CD4-positive, alpha-beta T cell treated with Interleukin-17A for 1 hour (primary cell): Measurements from ENCODE around the gene UVSSA.
"Not testable (repeated sequence)": the region's sequence is repeated elsewhere in the genome, so short reads cannot be mapped to it uniquely, and the experiment has no call there.

Source experiments
- DNase-seq: peaks from one replicate; pipeline ENCODE4 v3.0.0-alpha.2; 2020

Gene UVSSA

DNA sequence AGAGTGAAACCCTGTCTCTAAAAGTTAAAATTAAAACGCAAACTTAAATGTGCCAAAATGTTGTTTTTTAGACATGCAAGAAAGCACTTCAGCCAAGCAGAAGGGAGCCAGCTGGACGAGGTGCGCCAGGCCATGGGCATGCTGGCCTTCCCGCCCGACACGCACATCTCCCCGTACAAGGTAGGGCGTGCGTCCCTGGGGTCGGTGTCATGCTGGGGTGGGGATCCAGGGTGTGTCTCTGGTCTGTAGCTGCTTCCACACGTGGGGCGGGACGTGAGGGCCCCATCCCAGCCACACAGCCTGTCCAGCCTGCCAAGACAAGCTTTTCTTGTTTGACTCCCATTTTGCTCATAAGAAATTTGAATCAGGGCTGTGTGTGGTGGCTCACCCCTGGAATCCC is 14.3 kb upstream of the UVSSA start:
- no peak for DNase-seq

DNA sequence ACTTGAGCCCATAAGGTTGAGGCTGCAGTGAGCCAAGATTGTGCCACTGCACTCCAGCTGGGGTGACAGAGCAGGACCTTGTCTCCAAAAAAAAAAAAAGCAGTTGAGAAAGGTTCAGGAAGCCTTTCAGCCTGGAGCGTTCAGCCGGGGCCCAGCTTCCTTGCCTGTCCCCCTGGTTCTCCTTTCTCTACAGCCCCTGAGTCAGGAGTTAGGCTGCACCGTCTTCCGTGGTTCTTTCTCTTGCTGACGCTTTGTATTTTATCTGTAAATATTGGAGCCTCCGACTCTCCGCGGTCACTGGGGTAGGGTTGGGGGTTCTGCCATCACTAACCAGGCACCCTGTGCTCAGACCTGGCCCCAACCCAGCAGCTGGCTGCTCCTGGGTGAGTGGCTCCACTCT is 13.8 kb upstream of the UVSSA start:
- no peak for DNase-seq

DNA sequence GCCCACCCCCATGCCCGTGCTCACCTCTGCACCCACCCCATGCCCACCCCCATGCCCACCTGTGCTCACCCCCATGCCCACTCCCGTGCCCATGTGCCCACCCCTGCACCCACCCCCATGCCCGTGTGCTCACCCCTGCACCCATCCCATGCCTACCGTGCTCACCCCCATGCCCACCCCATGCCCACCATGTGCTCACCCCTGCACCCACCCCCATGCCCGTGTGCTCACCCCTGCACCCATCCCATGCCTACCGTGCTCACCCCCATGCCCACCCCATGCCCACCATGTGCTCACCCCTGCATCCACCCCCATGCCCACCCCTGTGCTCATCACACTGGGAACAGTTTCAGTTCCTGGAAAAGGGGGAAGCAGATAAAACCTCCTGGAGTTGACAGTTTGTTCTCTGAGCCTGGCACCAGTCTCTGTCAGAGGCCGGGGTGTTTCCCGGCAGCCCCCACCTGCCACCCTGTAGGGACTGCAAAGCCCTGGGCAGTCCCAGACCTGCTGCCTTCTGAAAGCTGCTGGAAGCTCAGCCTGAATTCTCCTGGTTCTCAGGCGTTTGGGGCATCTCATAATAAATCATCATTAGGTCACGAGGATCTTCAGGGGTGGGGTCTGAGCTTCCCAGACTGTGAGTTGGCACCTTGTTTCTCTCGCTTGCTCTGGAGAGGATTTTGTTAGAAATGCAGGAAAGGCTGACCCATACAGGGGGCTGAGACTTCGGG is 13.0 kb upstream of the UVSSA start:
- DNase-seq = not testable (repeated sequence)

DNA sequence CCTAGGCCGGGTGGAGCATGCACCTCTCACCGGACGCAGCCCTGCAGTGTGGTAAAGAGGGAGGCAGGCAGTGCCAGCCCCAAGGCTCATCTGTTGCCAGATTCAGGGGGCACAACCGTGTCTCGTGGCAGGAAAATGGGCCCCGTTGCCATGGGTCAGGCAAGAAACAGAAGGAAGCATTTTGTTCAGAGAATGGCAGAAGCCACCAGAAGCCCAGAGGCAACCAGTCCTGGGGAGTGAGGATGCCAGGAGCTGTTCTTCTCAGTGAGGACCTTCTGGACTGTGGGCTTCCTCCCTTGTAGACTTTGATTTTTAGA is 12.5 kb upstream of the UVSSA start:
- DNase-seq = no peak

DNA sequence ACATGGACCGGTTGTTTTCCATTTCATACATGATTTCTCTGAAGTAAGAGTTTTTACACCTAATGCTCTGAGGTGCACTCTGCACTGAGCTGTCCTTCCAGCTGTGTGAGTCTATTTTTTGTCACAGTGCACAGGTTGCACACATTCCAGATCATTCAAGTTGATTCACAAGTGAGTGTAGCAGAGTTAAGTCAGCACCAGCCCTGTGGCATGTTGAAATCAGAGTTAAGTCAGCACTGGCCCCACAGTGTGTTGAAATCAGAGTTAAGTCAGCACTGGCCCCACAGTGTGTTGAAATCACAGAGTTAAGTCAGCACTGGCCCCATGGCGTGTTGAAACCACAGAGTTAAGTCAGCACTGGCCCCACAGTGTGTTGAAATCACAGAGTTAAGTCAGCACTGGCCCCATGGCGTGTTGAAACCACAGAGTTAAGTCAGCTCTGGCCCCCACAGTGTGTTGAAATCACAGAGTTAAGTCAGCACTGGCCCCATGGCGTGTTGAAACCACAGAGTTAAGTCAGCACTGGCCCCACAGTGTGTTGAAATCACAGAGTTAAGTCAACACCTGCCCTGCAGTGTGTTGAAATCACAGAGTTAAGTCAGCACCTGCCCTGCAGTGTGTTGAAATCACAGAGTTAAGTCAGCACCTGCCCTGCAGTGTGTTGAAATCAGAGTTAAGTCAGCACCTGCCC is 11.7 kb upstream of the UVSSA start:
- DNase-seq = not testable (repeated sequence)

DNA sequence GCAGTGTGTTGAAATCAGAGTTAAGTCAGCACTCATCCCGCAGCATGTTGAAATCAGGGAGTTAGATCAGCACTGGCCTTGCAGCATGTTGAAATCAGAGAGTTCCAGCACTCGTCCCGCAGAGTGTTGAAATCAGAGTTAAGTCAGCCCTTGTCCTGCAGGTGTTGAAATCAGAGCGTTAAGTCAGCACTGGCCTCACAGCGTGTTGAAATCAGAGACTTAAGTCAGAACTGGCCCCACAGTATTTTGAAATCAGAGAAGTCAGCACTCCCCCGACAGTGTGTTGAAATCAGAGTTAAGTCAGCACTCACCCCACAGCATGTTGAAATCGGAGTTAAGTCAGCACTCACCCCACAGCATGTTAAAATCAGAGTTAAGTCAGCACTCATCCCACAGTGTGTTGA is 10.9 kb upstream of the UVSSA start:
- no peak for DNase-seq

DNA sequence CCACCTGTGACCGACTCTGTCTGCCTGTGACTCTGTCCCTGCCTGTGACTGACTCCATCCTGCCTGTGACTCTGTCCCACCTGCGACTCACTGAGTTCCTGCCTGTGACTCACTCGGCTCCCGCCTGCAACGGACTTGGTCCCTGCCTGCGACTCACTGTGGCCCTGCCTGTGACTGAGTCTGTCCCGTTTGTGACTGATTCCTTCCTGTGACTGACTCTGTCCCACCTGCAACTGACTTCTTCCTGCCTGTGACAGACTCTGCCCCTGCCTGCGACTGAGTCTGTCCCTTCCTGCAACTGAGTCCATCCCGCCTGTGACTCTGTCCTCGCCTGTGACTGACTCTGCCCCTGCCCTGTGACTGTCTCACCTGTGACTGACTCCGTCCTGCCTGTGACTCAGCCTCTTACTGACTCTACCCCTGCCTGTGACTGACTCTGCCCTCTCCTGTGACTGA is 9.6 kb upstream of the UVSSA start:
- DNase-seq = no peak

DNA sequence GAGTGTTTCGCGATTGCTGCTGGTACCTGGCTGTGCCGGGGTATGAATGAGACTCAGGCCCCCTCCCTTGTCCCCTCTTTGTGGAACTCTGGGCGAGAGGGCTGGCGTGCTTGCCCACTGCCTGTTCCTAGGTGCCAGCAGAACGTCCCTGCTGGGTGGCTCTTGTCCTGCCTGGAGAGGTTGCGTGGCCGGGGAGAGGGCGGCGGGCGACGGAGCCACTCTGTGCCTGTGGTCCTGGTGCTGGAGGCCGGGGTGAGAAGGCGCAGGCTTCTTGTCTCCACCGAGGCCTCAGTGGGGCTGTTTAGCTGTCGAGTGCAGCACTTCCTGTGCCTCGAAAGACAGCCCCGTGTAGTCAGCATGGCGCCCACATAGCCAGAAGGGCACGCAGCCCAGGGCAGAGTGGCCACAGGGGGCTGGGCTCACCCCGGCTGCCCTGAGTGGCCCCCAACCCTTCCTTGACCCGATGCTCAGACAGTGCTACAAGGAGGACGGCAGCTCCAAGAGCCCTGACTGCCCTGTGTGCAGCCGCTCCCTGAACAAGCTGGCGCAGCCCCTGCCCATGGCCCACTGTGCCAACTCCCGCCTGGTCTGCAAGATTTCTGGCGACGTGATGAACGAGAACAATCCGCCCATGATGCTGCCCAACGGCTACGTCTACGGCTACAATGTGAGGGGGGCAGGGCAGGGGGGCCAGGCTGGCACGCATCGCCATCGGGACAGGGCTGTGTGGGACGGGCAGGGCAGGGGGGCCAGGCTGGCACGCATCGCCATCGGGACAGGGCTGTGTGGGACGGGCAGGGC is 8.9 kb upstream of the UVSSA start:
- no peak for DNase-seq

DNA sequence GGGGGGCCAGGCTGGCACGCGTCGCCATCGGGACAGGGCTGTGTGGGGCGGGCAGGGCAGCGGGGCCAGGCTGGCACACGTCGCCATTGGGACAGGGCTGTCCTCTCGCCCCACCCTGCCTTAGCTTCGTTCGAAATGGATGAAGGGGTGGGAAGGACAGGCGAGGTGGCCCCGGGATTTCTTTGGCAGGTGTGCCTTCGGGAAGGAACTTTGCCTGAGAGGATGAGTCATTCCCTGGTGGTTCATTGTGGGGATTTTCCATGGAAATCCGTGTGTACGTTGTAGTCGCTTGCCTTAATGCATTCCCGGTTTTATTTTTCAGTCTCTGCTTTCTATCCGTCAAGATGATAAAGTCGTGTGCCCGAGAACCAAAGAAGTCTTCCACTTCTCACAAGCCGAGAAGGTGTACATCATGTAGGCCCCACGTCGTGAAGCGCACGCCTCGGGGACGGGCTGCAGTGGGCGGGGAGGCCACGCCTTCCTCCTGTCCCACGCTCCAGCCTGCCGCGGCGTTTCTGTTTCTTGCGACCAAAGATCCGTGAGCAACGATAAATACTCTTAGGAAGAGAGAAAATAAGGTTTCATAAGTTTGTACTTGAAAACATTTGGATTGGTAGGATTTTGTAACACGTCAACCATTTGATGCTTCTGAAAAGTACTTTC is 8.1 kb upstream of the UVSSA start:
- DNase-seq = no peak

DNA sequence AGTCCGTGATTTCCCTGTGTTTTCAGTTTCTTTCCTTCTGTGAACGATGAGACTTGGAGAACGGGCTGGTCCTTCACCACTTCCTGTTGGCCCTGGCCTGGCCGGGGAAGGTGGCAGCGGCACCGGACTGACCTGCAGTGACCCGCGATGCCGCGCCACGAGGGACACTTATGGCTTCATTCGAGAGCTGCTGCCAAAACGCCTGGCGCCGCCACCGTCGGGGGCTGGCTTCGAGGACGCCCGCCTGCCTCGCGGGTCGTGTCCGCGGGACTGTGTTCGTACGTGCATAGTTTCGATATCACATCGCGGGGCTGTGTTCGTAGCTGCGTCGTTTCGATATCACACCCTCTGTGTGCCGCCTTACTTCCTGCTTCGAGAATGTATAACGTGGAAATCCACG is 7.5 kb upstream of the UVSSA start:
- DNase-seq = no peak

DNA sequence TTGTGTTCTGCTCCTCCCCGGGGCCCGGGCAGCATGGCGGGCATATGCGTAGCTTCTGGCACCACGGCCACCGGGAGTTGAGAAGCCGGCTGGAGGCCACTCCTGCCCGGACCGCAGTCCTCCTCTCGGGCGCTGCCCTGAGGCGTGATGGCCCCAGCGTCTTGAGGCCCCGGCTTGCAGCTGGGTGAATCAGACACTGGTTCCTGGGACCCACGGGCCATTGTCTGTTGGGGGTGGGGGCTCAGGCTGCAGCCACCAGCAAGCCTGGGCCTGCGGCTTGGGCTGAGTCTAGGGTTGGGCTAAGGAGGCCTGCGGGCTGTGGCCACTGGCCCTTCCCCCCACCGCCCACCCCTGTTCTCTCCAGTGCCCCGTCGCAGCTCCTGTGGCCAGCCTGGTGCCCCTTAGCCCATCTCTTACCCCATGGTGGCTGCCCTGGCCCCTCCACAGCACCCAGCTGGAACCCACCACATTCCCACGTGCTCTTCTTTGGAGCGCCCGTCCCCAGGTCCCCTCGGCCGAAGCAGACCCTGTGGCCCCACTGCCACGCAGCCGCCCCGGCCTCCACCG is 6.7 kb upstream of the UVSSA start:
- no peak for DNase-seq

DNA sequence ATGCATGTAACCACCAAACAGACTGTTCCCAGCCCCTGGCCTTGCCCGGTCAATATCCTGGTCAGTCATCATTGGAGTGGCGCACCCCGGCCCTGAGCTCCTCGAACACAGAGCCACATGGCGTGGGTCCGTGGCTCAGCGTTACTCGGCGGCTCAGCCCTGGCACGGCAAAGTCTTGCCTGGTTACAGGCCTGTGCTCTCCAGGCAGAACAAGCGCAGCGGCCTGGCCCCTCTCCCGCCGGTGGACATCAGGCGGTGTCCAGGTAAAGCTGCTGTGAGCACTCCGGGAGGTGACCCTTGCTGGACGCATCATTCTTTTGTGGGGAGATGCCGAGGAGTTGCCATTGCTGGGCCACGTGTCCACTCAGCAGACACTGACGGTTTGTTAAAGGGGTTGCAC is 6.1 kb upstream of the UVSSA start:
- DNase-seq = no peak

DNA sequence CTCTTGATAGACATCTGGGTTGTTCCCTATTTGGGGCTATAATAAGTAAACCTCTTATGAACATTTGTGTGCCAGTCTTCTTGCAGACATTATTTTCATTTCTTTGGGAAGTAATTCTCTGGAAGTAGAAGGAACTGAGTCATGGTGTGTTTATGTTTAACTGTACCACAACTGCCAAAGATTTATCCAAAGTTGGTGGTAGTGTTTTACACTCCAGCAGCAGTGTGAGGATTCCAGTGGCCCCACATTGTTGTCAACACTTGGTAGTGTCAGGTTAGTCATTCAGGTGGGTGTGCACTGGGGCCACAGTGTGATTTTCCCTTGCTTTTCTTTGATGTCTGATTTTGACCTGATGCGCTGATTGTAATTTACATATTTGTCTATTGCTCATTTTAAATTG is 5.0 kb upstream of the UVSSA start:
- DNase-seq = no peak

DNA sequence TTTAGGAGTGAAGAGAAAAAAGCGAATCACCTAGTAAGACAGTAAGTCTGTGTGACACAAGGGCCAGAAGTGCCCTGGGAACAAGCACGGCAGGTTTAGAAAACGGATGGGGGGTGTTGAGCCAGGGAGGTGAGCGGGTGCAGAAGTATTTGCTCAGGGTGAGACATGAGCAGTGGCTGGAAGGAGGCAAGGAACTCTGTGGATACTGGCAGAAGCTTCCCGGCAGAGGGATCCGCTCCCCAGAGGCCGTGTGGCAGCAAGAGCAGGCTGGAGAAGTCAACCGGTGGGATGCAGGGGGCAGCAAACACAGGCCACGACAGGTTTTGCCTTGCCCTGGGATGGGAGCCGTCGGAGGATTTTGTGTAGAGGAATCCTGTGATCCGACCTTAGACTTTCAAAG is 2.3 kb upstream of the UVSSA start:
- DNase-seq = no peak

DNA sequence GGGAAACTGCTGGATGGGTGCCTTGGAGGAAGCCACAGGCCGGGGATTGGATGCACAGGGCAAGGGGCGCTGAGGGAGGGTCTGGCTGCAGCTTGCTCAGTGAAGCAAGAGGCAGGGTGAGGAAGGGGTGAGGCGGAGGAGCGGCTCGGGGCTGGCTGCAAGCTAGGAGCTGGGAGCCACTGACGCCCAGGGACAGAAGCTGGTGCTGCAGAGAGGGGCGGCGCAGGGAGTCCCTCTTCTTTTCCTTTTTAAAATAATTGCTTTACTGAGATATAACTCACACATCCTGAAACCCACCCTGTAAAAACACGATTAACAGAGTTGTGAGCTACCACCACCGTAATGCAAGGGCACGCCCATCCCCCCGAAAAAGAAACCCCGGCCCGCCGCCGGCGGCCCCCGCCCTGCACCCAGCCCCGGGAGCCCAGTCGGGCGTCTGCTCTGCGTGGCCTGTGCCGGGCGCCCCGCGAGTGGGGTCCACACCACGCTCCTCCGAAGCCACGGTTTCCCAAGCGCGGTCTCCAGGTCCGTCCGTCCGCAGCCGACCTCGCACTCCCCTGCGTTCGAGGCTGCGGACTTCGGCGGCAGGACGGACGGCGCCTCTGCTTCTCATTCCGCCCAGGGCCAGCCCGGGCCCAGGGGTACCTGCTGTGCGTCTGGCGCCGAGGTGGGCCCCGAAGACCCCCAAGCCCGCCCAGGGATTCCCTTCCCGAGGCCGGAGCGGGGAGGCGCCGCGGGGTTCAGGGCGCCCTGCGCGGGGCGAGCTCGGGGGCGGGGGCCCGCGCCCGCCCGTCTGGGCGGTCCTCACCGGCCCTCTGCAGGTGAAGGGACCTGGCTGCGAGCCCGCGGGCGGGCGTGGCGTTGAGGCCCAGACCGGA is 866 bp upstream of the UVSSA start:
- DNase-seq = peak; percentile 66

DNA sequence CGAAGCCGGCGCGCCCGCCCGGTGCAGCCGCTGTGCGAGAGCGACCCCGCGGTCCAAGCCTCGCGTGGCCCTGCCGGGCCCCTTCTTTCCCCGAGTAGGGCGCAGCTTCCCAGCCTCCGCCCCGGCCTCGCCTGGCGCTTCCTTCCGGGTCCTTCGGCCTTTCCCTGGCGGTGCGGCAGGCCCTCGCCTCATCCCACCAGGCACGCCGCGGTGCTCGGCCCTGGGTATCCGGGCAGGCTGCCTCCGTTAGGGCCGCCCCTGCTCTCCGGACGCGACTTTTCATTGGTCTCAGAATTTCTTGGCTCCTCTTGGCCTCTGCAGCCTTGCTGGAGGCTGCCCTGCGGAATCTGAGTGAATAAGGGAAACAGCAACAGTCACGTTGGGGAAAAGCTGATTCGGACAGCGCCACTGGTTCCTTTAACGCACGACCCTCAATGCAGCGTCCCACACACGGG is 429 bp downstream of the UVSSA start:
- peak; percentile 51 for DNase-seq

DNA sequence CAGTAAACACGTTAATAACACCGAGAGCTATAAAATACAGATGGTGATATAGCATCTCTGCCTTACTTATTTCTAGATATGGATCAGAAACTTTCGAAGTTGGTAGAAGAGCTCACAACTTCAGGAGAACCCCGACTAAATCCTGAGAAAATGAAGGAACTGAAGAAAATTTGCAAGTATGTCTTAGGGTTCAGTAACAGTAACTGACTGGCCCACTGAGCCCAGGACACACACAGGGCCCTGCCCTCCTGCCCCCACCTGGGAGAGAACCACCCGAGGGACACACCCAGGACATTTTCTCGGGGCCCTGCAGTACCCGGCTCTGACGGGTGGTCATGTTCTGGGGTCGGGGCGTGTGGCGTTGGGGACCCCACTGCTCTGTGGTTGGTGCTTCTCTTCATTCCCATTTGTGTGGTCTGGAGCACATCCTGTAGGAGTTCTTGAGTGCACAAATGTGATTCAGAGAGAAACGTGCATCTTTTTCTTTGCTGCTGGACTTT is 1.1 kb downstream of the UVSSA start:
- DNase-seq = no peak

DNA sequence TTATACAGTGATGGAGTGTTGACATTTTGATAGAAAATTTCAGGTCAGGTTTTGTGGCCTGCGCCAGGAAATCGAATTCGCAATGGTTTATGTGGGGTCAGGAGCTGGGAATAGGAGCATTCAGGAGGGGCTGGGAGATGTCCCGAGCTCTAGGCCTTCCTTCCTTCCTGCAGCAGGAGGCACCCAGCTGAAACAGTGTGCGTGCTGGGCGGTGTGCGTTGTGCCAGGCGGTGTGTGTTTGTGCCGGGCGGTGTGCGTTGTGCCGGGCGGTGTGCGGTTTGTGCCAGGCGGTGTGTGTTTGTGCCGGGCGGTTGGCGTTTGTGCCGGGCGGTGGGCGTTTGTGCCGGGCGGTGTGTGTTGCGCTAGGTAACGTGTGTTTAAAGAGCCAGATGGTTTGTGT is 1.7 kb downstream of the UVSSA start:
- DNase-seq = no peak

DNA sequence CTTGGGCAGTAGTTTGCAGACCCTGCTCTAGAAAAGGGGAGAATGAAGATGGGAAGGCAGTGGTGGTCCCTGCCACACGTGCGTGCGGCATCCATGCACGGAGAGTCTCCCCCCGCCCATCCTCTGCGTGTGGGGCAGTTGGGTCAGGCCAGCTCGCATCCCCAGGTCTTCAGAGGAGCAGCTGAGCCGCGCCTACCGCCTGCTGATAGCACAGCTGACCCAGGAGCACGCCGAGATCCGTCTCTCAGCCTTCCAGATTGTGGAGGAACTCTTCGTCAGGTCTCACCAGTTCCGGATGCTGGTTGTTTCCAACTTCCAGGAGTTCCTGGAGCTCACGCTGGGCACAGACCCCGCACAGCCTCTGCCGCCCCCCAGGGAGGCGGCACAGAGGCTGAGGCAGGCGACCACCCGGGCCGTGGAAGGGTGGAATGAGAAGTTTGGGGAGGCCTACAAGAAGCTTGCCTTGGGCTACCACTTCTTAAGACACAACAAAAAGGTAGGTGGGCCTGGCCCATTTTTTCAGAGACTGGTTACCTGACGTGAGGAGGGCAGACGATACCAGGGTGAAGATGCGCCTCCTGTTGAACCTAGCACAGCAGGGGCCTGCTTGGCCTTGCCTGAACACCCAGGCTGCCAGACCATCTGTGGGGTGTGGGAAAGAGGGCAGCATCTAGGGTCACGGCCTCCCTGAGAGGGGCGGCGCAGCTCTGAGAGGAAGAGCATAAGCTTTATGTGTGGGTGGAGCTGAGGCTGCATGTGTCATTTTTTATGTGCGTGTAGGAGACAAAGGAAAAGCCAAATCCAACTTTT is 2.6 kb downstream of the UVSSA start:
- no peak for DNase-seq

DNA sequence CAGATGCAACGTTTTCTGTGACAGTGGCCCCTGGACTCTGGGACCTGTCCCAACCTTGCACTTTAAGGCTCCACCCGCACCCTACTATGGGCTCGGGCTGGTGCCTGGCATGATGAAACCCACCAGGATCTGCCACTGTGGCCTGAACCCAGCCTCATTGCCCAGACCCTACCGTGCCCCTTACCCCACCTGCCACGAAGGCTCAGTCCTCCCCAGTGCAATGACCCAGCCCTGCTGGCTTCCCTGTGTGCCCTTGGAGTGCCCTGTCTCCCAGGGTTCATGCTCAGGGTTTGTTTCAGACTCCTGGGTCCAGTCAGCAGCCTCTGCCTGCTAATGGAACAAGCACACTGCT is 3.1 kb downstream of the UVSSA start:
- DNase-seq = no peak
